ENCODE measurements around the gene FAM13C.

DNA sequence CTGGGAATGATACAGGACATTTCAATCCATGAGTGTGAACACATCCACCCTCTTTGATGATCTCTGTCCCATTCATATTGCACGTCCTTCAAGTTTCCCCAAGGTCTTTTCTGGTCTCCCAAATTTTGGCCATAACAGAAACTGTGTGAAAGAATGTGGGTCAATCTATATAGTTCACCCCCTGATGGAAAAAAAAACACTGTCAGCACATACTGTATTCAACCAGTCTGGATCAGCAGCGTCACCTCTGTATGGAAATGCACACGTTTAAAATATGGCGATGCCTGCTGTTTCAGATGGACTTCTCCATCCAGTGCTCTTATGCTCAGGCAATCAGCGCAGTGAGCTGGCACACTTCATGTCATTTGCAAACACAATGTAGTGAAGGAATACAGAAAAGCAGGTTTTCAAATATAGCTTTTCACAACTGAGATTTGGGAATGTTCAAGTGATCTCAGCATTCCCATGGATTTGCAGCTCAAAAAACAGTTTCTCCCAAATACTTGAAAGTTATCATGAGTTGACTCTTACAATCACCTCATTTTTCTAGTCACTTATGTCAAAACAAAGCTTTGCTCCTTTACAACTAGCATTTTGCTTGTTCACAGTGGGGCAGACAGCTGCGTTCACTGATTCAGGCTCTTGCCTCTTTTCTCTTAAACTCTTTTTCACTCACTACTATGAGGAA, 61.1 kb downstream of the FAM13C start:
- TF ChIP-seq POLR2A (IDR thresholded peaks at IDR 0.05; ENCODE audit: low read depth, low read length) (no peak), SPI1 (IDR thresholded peaks at IDR 0.05; ENCODE audit: low read depth, low read length) (no peak), TAF1 (IDR thresholded peaks at IDR 0.05; ENCODE audit: low read depth, low read length) (no peak), POLR2AphosphoS5 (IDR thresholded peaks at IDR 0.05; ENCODE audit: low read depth, low read length) (no peak), POU2F2 (IDR thresholded peaks at IDR 0.05; ENCODE audit: low read depth, low read length) (no peak)

Measured in GM12891 (cell line).